Dendritic cell treated with granulocyte-macrophage colony-stimulating factor and Interleukin-4, amounts not matched to agents 40 ng/mL and 50 ng/mL, for 4 days (primary cell): ENCODE results near the gene ARHGAP22.

Experiments
- H3K27ac Mint-ChIP-seq: one replicate; pipeline ENCODE4 v1.8.0; 2022; ENCODE audit warnings: mild to moderate bottlenecking, mixed read lengths
- H3K27me3 Mint-ChIP-seq: one replicate; pipeline ENCODE4 v1.8.0; 2022; ENCODE audit warnings: mild to moderate bottlenecking, mixed read lengths
- H3K36me3 Mint-ChIP-seq: one replicate; pipeline ENCODE4 v1.8.0; 2022; ENCODE audit warnings: low read depth, mixed read lengths
- H3K4me1 Mint-ChIP-seq: one replicate; pipeline ENCODE4 v1.8.0; 2022; ENCODE audit warnings: low read depth, mixed read lengths
- H3K4me3 Mint-ChIP-seq: one replicate; pipeline ENCODE4 v1.8.0; 2022; ENCODE audit warnings: mild to moderate bottlenecking, moderate library complexity, mixed read lengths
- H3K9me3 Mint-ChIP-seq: one replicate; pipeline ENCODE4 v1.8.0; 2022; ENCODE audit warnings: mixed read lengths
- intact Hi-C: fragments of 100-400 bp; cut with micrococcal nuclease; formaldehyde crosslinking; loops from one replicate; pipeline ENCODE4 v1.15.0; 2022

Gene ARHGAP22

GRCh38 chr10:48639632-48640031 lies 34.8 kb upstream of the ARHGAP22 start:
- peak overlapping the region; percentile 45 for H3K4me3 Mint-ChIP-seq

GRCh38 chr10:48638739-48639527 lies 34.1 kb upstream of the ARHGAP22 start:
- intact Hi-C loops, result loop anchor here (2.0 kb wide), 1 partner anchor 14 kb away; no protein-coding TSS in a partner anchor
- Mint-ChIP-seq H3K27ac (peak overlapping the region; percentile 77), H3K9me3 (peaks cover 11% of the 10 kb centered on the region), H3K4me3 (peak overlapping the region; percentile 45), H3K36me3 (peaks cover 34% of the 10 kb centered on the region), H3K4me1 (peaks cover 64% of the 10 kb centered on the region), H3K27me3 (peaks cover 4% of the 10 kb centered on the region)

More at GRCh38 chr10:48639632-48640031, 34.8 kb upstream of the ARHGAP22 start:
- intact Hi-C loops, result loop anchor here (2.0 kb wide), 1 partner anchor 13 kb away; no protein-coding TSS in a partner anchor
- Mint-ChIP-seq H3K9me3 (peaks cover 11% of the 10 kb centered on the region), H3K27me3 (peaks cover 4% of the 10 kb centered on the region), H3K36me3 (peaks cover 34% of the 10 kb centered on the region), H3K4me1 (peaks cover 57% of the 10 kb centered on the region), H3K27ac (peak overlapping the region; percentile 77)

GRCh38 chr10:48638158-48638557 lies 33.3 kb upstream of the ARHGAP22 start:
- peaks cover 11% of the 10 kb centered on the region for H3K9me3 Mint-ChIP-seq
- H3K27ac Mint-ChIP-seq, result peak overlapping the region; percentile 77
- peaks cover 32% of the 10 kb centered on the region for H3K36me3 Mint-ChIP-seq
- peaks cover 72% of the 10 kb centered on the region for H3K4me1 Mint-ChIP-seq
- intact Hi-C loops, result loop anchor here (2.0 kb wide), 1 partner anchor 15 kb away; no protein-coding TSS in a partner anchor
- peaks cover 4% of the 10 kb centered on the region for H3K27me3 Mint-ChIP-seq
- H3K4me3 Mint-ChIP-seq, result peak overlapping the region; percentile 14

GRCh38 chr10:48636901-48637300 lies 32.0 kb upstream of the ARHGAP22 start:
- H3K27me3 Mint-ChIP-seq, result peaks cover 4% of the 10 kb centered on the region
- peaks cover 26% of the 10 kb centered on the region for H3K36me3 Mint-ChIP-seq
- H3K4me1 Mint-ChIP-seq, result peaks cover 85% of the 10 kb centered on the region
- intact Hi-C loops, result no loop called here
- peaks cover 8% of the 10 kb centered on the region for H3K9me3 Mint-ChIP-seq
- H3K4me3 Mint-ChIP-seq, result no peak overlapping the region
- peak overlapping the region; percentile 93 for H3K27ac Mint-ChIP-seq

GRCh38 chr10:48636231-48636630 lies 31.4 kb upstream of the ARHGAP22 start:
- Mint-ChIP-seq H3K36me3 (peaks cover 19% of the 10 kb centered on the region), H3K4me1 (peaks cover 91% of the 10 kb centered on the region), H3K9me3 (peaks cover 1% of the 10 kb centered on the region), H3K27ac (peak overlapping the region; percentile 93), H3K27me3 (peaks cover 4% of the 10 kb centered on the region), H3K4me3 (no peak overlapping the region)
- intact Hi-C loops, result no loop called here

- no peaks in the 10 kb centered on the region for H3K9me3 Mint-ChIP-seq
- peak overlapping the region; percentile 93 for H3K27ac Mint-ChIP-seq
- peaks cover 4% of the 10 kb centered on the region for H3K27me3 Mint-ChIP-seq
- peaks cover 96% of the 10 kb centered on the region for H3K4me1 Mint-ChIP-seq
- H3K36me3 Mint-ChIP-seq, result peaks cover 18% of the 10 kb centered on the region
- H3K4me3 Mint-ChIP-seq, result no peak overlapping the region
- intact Hi-C loops, result loop anchor here (1.0 kb wide), 2 partner anchors 12 to 20 kb away; no protein-coding TSS in a partner anchor
Measured at GRCh38 chr10:48634984-48635557, 30.2 kb upstream of the ARHGAP22 start.

- peaks cover 18% of the 10 kb centered on the region for H3K36me3 Mint-ChIP-seq
- peaks cover 4% of the 10 kb centered on the region for H3K27me3 Mint-ChIP-seq
- intact Hi-C loops, result loop anchor here (1.0 kb wide), 2 partner anchors 11 to 21 kb away; no protein-coding TSS in a partner anchor
Measured at GRCh38 chr10:48634198-48634983, 29.5 kb upstream of the ARHGAP22 start.

GRCh38 chr10:48633381-48634197 lies 28.7 kb upstream of the ARHGAP22 start:
- H3K9me3 Mint-ChIP-seq, result no peaks in the 10 kb centered on the region
- peaks cover 4% of the 10 kb centered on the region for H3K27me3 Mint-ChIP-seq
- intact Hi-C loops, result loop anchor here (1.0 kb wide), 2 partner anchors 10 to 22 kb away; no protein-coding TSS in a partner anchor
- H3K4me1 Mint-ChIP-seq, result peaks cover 82% of the 10 kb centered on the region
- H3K4me3 Mint-ChIP-seq, result no peak overlapping the region
- H3K27ac Mint-ChIP-seq, result peak overlapping the region; percentile 93
- peaks cover 18% of the 10 kb centered on the region for H3K36me3 Mint-ChIP-seq

More at GRCh38 chr10:48634198-48634983, 29.5 kb upstream of the ARHGAP22 start:
- H3K4me3 Mint-ChIP-seq, result peak overlapping the region; percentile 46
- no peaks in the 10 kb centered on the region for H3K9me3 Mint-ChIP-seq
- peaks cover 90% of the 10 kb centered on the region for H3K4me1 Mint-ChIP-seq
- H3K27ac Mint-ChIP-seq, result peak overlapping the region; percentile 93

GRCh38 chr10:48632166-48632565 lies 27.3 kb upstream of the ARHGAP22 start:
- Mint-ChIP-seq H3K27me3 (peaks cover 2% of the 10 kb centered on the region), H3K4me1 (peaks cover 68% of the 10 kb centered on the region), H3K27ac (no peak overlapping the region), H3K36me3 (peaks cover 9% of the 10 kb centered on the region), H3K9me3 (no peaks in the 10 kb centered on the region), H3K4me3 (no peak overlapping the region)
- intact Hi-C loops, result no loop called here

GRCh38 chr10:48627984-48628609 lies 23.2 kb upstream of the ARHGAP22 start:
- no peak overlapping the region for H3K4me3 Mint-ChIP-seq
- H3K4me1 Mint-ChIP-seq, result peaks cover 67% of the 10 kb centered on the region
- H3K36me3 Mint-ChIP-seq, result no peaks in the 10 kb centered on the region
- no peaks in the 10 kb centered on the region for H3K9me3 Mint-ChIP-seq
- intact Hi-C loops, result no loop called here
- H3K27me3 Mint-ChIP-seq, result peaks cover 3% of the 10 kb centered on the region
- peak overlapping the region; percentile 21 for H3K27ac Mint-ChIP-seq

- Mint-ChIP-seq H3K4me3 (no peak overlapping the region), H3K27ac (peak overlapping the region; percentile 21), H3K36me3 (no peaks in the 10 kb centered on the region), H3K9me3 (no peaks in the 10 kb centered on the region), H3K4me1 (peaks cover 60% of the 10 kb centered on the region), H3K27me3 (peaks cover 3% of the 10 kb centered on the region)
- intact Hi-C loops, result no loop called here
Measured at GRCh38 chr10:48626986-48627731, 22.3 kb upstream of the ARHGAP22 start.

- intact Hi-C loops, result no loop called here
- Mint-ChIP-seq H3K36me3 (no peaks in the 10 kb centered on the region), H3K4me3 (no peak overlapping the region), H3K27me3 (peaks cover 3% of the 10 kb centered on the region), H3K4me1 (peaks cover 53% of the 10 kb centered on the region), H3K9me3 (no peaks in the 10 kb centered on the region), H3K27ac (peak overlapping the region; percentile 21)
Measured at GRCh38 chr10:48626447-48626846, 21.6 kb upstream of the ARHGAP22 start.
